ENCODE measurements around the gene MICAL3. TPM values are rescaled to one million over a fixed set of nuclear protein-coding genes. Genes with fewer than 3 reads are reported as not detected.

MICAL3 gene
- polyA plus RNA-seq, 2 of the 4 experiments (the other 2 are of a cell fraction) = 20.5 to 30.1 TPM

- H3K9me3 ChIP-seq = no peaks in the 10 kb centered on the region
- DNase-seq (ENCODE audit: low read depth in 1 of 2, low spot score in 1 of 2) (no peak), ATAC-seq (no peak), FAIRE-seq (no peak)
- POLR2A ChIA-PET = no interaction called here
- H3K4me2 ChIP-seq = no peak overlapping the region
- WGBS (ENCODE audit: missing lambda C conversion rate) = 94% methylated on average over 23 of the region's 23 CpGs
- TF ChIP-seq RFX5 (IDR thresholded peaks at IDR 0.05) (no peak), CBX2 (IDR thresholded peaks at IDR 0.05; ENCODE audit: borderline replicate concordance, low read depth) (no peak), FOSL2 (IDR thresholded peaks at IDR 0.05) (no peak), FOSL2 (CRISPR knock-in tag; IDR thresholded peaks at IDR 0.05) (no peak), POLR2AphosphoS2 (conservative IDR thresholded peaks at IDR 0.05; ENCODE audit: low read length) (no peak), TFCP2L1 (CRISPR knock-in tag; IDR thresholded peaks at IDR 0.05) (no peak), HOXB5 (CRISPR knock-in tag; IDR thresholded peaks at IDR 0.05) (no peak), USF2 (IDR thresholded peaks at IDR 0.05) (no peak), BHLHE40 (IDR thresholded peaks at IDR 0.05; ENCODE audit: low read depth, low read length) (no peak), EP300 (IDR thresholded peaks at IDR 0.05) (no peak), ZFP36 (IDR thresholded peaks at IDR 0.05; ENCODE audit: borderline replicate concordance, partially characterized antibody) (no peak), HOXB13 (CRISPR knock-in tag; IDR thresholded peaks at IDR 0.05; ENCODE audit: low read depth) (no peak), FOXS1 (CRISPR knock-in tag; IDR thresholded peaks at IDR 0.05) (no peak), HMGXB4 (CRISPR knock-in tag; IDR thresholded peaks at IDR 0.05; ENCODE audit: borderline replicate concordance) (no peak), CBX8 (IDR thresholded peaks at IDR 0.05) (no peak), CHD4 (IDR thresholded peaks at IDR 0.05; ENCODE audit: borderline replicate concordance) (no peak), CEBPB (IDR thresholded peaks at IDR 0.05) (no peak), ATOH8 (CRISPR knock-in tag; IDR thresholded peaks at IDR 0.05; ENCODE audit: low read depth) (no peak), E2F6 (IDR thresholded peaks at IDR 0.05; ENCODE audit: borderline replicate concordance, low read depth) (no peak), TP53 (CRISPR knock-in tag; IDR thresholded peaks at IDR 0.05) (no peak), MAX (IDR thresholded peaks at IDR 0.05) (no peak)
- CTCF ChIA-PET = interaction anchor here (1.7 to 1.8 kb wide), 2 partner anchors 35 to 212 kb away, joined by 3 to 4 read pairs; no protein-coding TSS in a partner anchor
- no peaks in the 10 kb centered on the region for H3K4me1 ChIP-seq
- H3K27ac ChIP-seq = no peak overlapping the region
- H3K4me3 ChIP-seq = no peak overlapping the region
Observed at GRCh38 chr22:17865183-17866055, 158.9 kb downstream of the MICAL3 start.

- TF ChIP-seq POLR2A (IDR thresholded peaks at IDR 0.05; ENCODE audit: low read length) (no peak), ZC3H11A (IDR thresholded peaks at IDR 0.05) (peak; percentile 64)
- WGBS (ENCODE audit: missing lambda C conversion rate) = 93% methylated on average over 20 of the region's 27 CpGs
Observed at GRCh38 chr22:17864398-17865182, 159.8 kb downstream of the MICAL3 start.

More at GRCh38 chr22:17864398-17865182, 159.8 kb downstream of the MICAL3 start:
- FAIRE-seq = no peak
- Histone ChIP-seq H3K4me2 (no peak overlapping the region), H3K4me1 (no peaks in the 10 kb centered on the region), H3K4me3 (no peak overlapping the region), H3K27ac (no peak overlapping the region), H3K9me3 (no peaks in the 10 kb centered on the region)
- POLR2A ChIA-PET = no interaction called here
- CTCF ChIA-PET = interaction anchor here (1.7 to 1.8 kb wide), 2 partner anchors 34 to 212 kb away, joined by 3 to 4 read pairs; no protein-coding TSS in a partner anchor
- ATAC-seq = no peak
- no peak for DNase-seq (ENCODE audit: low read depth in 1 of 2, low spot score in 1 of 2)
